Colon (tissue), 2 donors: ENCODE measurements around the gene TMPRSS11B.
"Not testable (repeated sequence)": the region's sequence is repeated elsewhere in the genome, so short reads cannot be mapped to it uniquely, and the experiment has no call there.

Experiments
- FAIRE-seq: peaks from 2 replicates; lab custom pipeline; 2012; peaks lifted over from hg19 to GRCh38; lab: Jason Lieb, UNC
- donor health status: control.
- donor health status: control.

The TMPRSS11B gene

GRCh38 chr4:68218044-68218443 is 27.4 kb downstream of the TMPRSS11B start:
- no peak for FAIRE-seq

- no peak for FAIRE-seq
Observed at GRCh38 chr4:68216501-68216900, 29.0 kb downstream of the TMPRSS11B start.

GRCh38 chr4:68209003-68209402 is 36.5 kb downstream of the TMPRSS11B start:
- FAIRE-seq = no peak

GRCh38 chr4:68194305-68194704 is 51.2 kb downstream of the TMPRSS11B start:
- FAIRE-seq = not testable (repeated sequence)

GRCh38 chr4:68193194-68193593 is 52.3 kb downstream of the TMPRSS11B start:
- no peak for FAIRE-seq

- no peak for FAIRE-seq
Observed at GRCh38 chr4:68187145-68187544, 58.3 kb downstream of the TMPRSS11B start.

GRCh38 chr4:68184923-68185322 is 60.6 kb downstream of the TMPRSS11B start:
- no peak for FAIRE-seq

GRCh38 chr4:68183417-68183816 is 62.1 kb downstream of the TMPRSS11B start:
- no peak for FAIRE-seq

GRCh38 chr4:68182382-68182820 is 63.1 kb downstream of the TMPRSS11B start:
- no peak for FAIRE-seq

GRCh38 chr4:68180849-68181526 is 64.5 kb downstream of the TMPRSS11B start:
- no peak for FAIRE-seq

- no peak for FAIRE-seq
Observed at GRCh38 chr4:68176904-68177303, 68.6 kb downstream of the TMPRSS11B start.
